Inflammatory macrophage treated with lipopolysaccharide for 1 hour (primary cell): ENCODE results near the gene ZFP36L2.

Source experiments
- DNase-seq, 2 donors: peaks; one replicate each; pipeline ENCODE4 v3.0.0-alpha.2; 2020 to 2022

ZFP36L2 gene

GRCh38 chr2:43222475-43223309 lies 3.7 kb downstream of the ZFP36L2 start:
- DNase-seq, result no peak

GRCh38 chr2:43221763-43222474 lies 4.5 kb downstream of the ZFP36L2 start:
- peak; percentile 72 to 82 for DNase-seq

- DNase-seq, result peak in 1 of 2 donors; percentile 54
Observed at GRCh38 chr2:43221124-43221762, 5.2 kb downstream of the ZFP36L2 start.

DNA sequence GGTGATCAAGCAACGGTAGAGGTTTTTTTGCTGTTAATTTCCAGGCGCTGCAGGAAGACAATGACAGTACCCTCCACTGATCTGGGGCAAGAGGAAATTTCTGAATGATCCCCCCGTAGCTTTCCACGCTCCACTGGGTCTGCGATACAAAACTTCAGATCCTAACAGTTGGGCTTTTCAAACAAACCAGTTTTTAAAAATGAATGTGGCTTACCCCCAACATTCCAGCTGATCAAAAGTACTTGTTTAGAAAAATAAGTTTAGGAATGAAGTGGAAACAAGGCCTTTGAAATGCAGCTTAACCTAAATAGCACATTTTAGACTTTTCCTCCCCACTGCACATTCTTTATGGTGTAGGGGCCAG lies 5.7 kb downstream of the ZFP36L2 start:
- DNase-seq, result no peak

- peak; percentile 58 to 77 for DNase-seq
Observed at GRCh38 chr2:43220229-43220751, 6.1 kb downstream of the ZFP36L2 start.

- peak; percentile 77 to 86 for DNase-seq
Observed at GRCh38 chr2:43219383-43220228, 6.8 kb downstream of the ZFP36L2 start.

DNA sequence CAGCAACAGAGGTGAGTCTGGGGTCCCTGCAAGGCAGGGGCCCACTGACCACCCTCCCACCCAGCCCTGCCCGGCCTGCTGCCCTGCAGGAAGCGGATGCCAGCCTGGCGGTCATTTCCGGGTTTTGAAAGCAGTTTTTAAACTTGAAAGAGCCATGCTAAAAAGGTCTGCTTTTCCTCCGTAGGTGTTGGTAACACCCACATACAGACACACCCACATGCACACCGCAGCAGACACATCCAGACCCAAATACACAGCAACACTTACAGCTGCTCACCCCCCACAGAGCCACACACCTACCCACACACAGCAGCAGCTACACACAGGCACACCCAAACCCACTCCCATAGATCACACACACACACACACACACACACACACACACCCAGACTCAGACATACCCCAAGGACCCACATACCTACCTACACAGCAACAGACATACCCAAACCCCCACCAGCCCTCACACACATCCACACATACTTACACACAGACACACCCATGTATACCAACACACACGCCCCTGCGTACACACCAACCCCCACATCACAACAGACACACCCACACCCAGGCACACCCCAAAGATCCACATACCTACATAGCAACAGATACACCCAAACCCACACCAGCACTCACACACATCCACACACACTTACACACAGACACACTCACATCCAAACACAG lies 7.6 kb downstream of the ZFP36L2 start:
- no peak for DNase-seq

- no peak for DNase-seq
Observed at GRCh38 chr2:43218155-43218701, 8.2 kb downstream of the ZFP36L2 start.

DNA sequence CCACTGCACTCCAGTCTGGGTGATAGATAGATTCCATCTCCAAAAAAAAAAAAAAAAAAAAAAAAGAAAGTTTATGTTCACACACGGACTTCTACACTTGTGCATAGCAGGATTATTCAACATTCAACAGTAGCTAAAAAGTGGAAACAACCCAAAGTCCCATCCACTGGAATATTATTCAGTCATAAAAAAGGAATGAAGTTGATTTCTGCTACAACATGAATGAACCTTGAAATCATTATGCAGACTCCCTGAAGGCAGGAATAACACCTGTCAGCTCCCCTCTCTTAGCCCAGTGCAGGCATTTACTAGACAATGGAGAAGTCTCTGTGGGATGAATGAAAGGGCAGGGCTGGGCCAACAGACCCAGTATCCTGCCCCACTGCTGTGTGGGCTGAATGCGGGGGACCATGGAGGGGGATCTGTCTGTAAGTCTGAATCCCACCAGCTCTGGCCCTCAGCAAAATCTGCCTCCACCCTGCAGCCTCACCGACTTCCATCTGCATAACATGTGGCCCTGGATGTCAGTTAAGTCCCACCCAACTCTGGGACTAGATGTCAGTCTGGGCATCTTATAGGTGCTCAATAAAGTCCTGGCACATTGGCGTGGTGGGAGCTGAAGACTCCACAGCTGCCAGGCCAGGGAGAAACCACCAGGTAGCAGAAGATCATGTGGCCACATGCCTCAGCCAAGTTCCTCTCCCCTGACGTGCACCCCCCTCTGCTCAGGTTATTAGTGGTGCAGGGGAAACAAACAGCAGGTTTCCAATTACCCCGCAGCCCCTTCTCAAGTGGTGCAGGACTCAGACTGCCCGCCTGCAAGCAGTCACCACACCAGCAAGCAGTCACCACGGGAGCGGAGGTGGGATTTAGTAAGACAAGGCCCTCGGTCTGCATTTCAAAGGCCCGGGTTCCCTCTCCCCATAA lies 8.9 kb downstream of the ZFP36L2 start:
- no peak for DNase-seq

DNA sequence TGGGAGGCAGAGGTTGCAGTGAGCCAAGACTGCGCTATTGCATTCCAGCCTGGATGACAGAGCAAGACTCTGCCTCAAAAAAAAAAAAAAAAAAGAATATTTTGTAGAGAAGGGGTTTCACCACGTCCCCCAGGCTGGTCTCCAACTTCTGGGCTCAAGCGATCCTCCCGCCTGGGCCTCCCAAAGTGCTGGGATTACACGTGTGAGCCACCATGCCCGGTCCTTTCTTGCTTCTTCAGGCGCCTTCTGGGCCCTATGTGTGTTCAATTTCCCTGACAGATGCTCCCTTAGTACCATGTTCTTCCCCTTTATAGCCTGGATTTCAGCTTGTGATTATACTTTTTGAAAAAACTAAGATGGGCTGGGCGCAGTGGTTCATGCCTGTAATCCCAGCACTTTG lies 9.8 kb downstream of the ZFP36L2 start:
- DNase-seq, result no peak

DNA sequence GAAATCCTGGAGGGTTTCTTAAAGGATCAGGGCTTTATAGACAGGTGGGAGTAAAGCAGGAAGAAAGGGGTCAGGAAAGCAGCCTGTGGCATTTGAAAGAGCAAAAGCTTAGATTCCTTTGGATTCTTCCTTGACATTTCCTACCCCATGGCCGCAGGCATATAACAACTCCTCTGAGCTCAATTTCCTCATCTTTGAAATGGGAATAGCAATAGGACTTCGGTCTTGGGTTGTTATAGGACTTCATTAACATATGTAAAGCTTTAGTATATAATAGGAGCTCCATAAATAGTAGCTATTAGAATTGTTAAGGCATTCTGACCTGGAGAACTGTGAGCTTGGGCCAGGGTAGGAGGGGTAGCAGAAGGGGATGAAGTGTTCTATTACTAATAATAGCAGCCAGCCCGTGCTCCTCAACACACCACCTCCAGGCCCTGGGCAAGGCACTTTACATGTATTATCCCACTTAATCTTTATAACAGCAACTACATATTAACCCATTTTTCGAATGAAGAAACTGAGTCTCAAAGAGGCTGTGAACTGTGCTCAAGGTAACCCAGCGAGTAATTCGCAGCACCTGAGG lies 10.6 kb downstream of the ZFP36L2 start:
- DNase-seq, result no peak

DNA sequence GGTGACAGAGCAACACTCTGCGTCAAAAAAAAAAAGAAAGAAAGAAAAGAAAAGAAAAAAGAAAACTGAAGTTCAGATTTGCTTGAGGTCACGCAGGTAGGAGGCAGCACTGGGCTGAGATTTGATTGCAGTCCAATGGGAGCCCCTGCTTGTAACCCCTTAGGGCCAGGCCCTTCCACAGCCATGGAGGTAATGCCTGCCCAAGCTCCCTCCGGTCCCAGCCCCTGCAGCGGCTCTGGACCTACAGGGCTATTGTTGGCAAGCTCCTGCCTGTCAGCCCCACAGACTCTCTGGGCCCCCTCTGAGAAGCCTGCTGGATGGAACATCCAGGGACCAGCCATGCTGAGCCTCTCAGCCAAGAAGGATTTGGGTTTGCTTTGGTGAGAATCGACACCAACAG lies 12.2 kb downstream of the ZFP36L2 start:
- DNase-seq, result no peak

DNA sequence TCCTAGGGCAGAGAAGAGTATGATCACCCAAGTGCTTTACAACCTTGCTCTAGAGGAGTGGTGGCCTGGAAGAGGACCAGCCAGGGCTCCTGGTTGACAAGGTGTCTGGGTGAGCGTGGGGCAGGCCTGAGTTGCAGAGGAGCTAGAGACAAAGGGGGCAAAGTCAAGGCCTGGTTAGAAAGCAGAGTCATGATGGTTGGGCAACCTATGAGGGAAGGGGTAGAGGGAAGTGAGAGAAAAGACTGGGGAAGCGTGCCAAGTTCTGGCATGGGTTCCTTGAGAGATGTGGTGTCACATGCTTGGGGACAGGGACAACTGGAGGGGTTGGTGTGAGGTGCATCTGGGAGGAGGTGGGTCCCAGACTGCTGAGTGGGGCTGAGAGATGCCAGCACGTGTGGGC lies 13.5 kb downstream of the ZFP36L2 start:
- DNase-seq, result peak; percentile 86 to 87

GRCh38 chr2:43212216-43212835 lies 14.1 kb downstream of the ZFP36L2 start:
- DNase-seq, result no peak

DNA sequence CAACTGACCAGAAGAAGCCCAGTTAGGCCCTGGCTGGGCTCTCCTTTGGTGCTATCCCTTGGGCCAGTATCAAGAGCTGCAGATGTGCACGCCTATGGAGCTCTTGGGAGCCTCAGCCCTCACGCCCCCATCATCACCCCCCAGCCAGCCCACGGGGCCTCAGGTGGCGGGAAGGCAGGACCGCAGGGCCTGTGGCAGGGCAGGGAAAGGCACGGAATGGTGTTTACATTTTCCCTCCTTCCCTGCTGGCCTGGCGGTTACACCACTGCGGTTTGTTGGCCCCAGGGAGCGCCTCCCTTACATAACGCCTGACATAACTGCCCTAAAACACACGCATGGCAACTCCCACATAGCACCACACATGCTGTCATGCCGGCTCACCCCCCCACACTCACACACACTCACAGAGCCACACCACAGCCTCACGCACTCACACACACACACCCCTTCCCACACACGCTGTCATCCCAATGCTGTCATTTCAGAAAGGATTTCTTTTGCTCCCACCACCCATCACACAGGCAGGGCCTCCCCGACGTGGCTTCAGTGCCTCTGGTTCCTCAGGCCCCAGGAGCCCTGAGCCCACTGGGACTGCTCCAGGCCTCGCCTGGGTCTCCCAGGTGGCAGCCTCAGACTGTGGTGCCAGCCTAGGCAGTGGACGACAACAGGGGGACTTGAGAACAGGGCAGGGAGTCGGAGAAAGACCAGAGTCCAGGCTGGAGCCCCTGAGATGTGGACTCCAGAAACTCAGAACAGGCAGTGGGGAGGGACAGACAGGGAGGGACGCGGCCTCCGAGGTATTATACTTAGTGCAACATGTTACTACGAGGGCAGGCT lies 15.7 kb downstream of the ZFP36L2 start:
- peak; percentile 85 for DNase-seq

DNA sequence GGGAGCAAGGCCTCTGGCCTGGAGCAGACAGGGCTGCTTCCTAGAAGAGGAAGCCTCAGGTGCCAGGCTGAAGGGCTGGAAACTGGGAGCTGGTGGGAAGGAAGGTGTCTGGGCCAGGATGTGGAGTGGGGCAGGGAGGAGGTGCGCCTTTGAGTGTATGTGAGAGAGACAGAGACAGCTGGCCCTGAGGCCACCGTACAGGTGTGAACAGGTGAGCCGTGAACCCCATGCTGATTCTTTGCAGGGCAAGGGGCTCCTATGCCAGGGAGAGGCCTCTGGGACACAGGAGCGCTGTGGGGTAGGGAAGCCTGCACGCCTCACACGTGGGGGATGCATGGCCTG lies 16.3 kb downstream of the ZFP36L2 start:
- DNase-seq, result no peak

DNA sequence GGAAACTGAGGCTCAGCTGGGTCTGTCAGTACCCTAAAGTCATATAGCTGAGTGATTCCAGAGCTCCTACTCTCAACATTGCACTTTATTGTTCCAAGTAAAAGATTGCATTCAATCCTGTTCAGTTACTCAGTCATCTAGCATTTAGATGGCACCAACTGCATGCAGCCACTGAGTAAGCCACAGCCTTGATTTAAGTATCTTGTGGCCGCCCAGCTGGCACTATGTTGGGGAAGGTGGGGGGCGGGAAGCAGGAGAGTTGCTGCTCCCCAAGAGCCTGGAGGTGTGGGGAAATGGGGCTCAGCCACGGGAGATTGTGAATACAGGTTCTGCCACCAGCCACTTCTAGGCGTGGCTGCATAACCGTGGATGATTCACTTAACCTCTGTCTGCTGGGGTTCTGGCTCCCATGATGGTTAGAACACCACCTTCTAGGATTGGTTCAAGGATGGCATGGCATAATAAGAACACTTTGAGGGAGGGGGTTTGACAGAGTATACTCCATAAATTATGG lies 17.1 kb downstream of the ZFP36L2 start:
- DNase-seq, result no peak

GRCh38 chr2:43207553-43208300 lies 18.7 kb downstream of the ZFP36L2 start:
- no peak for DNase-seq
